Pulmonary artery endothelial cell (primary cell): Measurements from ENCODE around the gene WDR31. TPM values are rescaled to one million over a fixed set of nuclear protein-coding genes. Genes with fewer than 3 reads are reported as not detected.
"Not testable (repeated sequence)": the region's sequence is repeated elsewhere in the genome, so short reads cannot be mapped to it uniquely, and the experiment has no call there.

Experiments
- DNase-seq: peaks from one replicate; pipeline ENCODE4 v3.0.0-alpha.2; 2011; ENCODE audit warnings: low read depth, low spot score
- total RNA-seq: library from RNA; depleted of rRNA; stranded (reverse); fragments of >200 nt; gene quantifications from 2 replicates; pipeline ENCODE4 v1.2.3, GENCODE V29; 2014

Gene WDR31
- 1.0 and 1.4 TPM in 2 replicates for total RNA-seq

DNA sequence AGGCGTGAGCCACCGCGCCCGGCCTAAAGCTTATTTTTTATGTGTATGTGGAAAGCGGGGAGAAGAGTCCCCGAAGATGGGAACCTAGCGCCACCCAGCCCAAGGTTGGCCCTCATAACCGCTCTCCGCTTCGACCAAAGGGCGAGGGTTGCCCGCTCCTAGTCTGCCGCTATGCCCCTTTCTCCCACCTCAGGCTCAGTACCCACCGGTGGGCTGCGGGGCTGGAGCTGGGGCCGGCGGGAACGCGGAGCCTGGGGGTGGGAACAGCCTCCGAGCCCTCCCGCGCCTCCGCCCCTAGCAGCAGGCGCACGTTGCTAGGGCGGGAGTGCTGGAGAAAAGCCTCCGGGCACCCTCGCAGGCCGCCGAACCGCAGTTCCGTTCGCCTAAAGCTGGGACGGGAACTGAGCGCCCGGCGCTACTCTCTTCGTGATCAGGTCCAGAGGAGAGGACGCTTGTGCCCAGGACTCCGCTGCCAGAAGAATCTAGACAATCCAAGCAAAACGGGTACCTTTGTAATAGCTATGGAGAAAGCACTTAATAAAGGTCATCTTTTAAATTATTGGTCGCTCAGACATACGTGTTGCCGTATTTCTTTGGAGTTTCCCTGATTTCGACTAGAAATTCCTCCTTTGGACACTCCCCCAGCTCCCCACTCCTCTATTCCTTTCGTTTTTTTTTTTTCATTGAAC, at the start of gene WDR31:
Gene WDR31 (minus strand): TSS at position 265 of the 689 bp plus-strand sequence. CDS start 8,253 bp downstream, outside the sequence.
- DNase-seq, result peak; percentile 66

DNA sequence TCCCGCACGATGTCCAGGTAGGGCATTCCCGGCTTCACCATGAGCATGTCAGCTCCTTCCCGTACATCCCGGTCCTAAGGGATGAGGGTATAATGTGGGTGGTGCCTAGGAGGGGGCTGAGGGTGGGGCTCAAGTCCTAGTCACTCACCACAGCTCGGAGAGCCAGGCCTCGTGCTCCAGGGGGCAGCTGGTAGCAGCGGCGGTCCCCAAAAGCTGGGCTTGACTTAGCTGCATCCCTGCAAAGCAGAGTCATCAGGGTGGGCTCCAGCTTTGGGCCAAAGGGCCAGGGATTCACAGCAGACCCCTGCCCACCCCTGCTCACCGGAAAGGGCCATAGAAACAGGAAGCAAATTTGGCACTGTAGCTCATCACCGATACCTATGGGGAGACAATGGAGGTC, 49.4 kb upstream of the WDR31 start:
- DNase-seq, result no peak

DNA sequence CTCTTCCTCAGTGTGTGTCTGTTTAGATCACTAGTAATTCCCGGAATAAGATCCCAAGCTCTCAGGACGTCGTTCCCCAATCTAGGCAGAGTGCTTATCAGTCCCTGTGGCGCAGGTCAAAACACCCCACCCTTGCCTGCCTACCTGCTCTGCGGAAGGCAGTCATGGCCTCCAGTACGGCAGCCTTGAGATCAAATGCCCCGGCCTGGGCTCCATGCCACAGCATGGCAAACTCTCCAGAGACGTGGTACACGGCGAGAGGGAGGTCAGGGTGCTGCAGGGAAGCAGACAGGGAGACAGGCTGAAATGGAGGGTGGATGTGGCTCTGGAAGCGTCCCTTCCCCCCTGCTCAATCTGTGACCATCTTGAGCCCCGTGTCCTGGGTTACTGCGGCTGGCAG, 48.8 kb upstream of the WDR31 start:
- DNase-seq, result no peak

DNA sequence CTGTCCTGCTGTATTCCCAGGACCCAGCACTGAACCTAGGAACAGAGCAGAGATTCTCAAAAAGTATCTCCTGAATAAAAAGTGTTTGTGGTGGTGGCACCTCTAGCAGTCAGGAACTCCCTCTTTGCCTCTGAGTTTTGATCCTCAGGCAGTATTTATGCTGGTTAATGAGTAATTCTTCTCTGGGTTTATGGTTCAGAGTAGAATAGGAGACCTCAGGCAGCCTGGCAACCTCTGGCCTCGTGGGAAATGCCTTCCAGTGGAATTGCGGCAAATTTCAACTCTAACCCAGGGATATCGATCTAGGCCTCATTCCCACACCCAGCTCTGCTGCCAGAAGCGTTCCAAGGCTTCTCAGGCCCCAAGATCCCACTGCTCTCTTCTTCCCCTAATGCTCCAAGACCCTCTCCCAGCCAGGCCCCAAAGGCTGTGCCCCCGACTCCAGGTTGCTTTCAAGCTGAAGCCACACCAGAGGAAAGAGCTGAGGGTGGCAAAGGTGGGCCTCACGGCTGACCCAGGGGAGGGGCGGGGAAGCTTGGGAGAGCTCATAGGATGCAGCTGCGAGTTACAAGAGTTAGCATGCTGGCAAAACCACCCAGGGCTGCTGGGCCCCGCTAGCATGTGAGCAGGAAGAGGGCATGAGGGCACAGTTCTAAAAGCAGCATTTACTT, 47.6 kb upstream of the WDR31 start:
- no peak for DNase-seq

GRCh38 chr9:113386571-113387393, 46.7 kb upstream of the WDR31 start:
- no peak for DNase-seq

DNA sequence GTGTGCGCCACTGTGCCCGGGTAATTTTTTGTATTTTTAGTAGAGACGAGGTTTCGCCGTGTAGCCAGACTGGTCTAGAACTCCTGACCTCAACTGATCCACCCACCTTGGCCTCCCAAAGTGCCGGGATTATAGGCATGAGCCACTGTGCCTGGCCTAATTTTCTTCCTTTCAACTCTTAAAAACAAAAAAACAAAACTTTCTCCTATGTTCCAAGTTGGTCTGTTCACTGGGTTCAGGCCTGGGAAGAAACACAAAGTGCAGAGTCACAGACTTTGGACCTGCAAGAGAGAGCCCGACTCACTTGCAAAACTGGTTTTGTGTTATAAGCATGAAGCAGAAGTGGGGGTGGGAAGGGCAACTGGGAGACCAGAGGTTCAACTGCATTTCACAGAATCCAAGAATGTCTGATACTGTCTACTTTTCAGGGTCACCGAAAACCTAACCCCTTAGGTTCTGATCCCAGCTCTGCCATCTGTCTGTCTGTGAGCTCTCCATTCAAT, 41.9 kb upstream of the WDR31 start:
- DNase-seq, result no peak

DNA sequence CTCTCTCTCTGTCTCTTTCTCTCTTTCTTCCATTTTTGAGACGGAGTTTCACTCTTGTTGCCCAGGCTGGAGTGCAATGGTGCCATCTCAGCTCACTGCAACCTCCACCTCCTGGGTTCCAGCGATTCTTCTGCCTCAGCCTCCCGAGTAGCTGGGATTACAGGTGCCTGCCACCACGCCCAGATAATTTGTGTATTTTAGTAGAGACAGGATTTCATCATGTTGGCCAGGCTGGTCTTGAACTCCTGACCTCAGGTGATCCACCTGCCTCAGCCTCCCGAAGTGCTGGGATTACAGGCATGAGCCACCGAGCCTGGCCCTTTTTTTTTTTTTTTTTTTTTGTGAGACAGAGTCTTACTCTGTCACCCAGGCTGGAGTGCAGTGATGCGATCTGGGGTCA, 41.4 kb upstream of the WDR31 start:
- not testable (repeated sequence) for DNase-seq

DNA sequence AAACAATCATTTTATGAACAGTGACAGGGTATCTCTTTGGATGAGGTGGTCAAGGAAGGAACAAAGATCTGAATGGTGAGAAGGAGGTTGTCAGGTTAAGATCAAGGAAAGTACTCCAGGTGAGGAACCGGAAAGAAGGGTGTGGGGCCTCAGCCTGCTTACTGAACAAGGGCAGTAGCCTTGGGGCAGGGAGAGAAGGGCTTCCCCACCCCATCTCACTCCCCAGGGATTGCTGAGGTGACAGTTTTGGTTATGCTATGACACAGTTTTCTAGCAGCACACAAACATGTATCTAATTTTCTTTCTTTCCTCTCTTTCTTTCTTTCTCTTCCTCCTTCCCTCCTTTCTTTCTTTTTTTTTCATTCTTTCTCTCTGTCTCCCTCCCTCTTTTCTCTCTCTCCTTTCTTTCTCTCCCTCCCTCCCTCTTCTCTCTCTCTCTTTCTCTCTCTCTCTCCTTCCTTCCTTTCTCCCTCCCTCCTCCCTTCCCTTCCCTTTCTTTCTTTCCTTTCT, 40.8 kb upstream of the WDR31 start:
- no peak for DNase-seq

GRCh38 chr9:113379829-113380210, 39.7 kb upstream of the WDR31 start:
- DNase-seq, result not testable (repeated sequence)

DNA sequence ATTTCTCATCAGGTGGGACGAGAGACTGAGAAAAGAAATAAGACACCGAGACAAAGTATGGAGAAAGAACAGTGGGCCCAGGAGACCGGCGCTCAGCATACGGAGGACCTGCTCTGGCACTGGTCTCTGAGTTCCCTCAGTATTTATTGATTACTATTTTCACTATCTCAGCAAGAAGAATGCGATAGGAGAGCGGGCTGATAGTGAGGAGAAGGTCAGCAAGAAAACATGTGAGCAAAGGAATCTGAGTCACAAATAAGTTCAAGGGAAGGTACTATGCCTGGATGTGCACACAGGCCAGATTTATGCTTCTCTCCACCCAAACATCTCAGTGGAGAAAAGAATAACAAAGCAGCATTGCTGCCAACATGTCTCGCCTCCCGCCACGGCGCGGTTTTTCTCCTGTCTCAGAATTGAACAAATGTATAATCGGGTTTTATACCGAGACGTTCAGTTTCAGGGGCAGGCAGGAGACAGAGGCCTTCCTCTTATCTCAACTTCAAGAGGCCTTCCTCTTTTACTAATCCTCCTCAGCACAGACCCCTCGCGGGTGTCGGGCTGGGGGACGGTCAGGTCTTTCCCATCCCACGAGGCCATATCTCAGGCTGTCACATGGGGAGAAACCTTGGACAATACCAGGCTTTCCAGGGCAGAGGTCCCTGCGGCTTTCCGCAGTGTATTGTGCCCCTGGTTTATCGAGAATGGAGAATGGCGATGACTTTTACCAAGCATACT, 39.2 kb upstream of the WDR31 start:
- DNase-seq, result not testable (repeated sequence)

GRCh38 chr9:113376634-113377567, 36.8 kb upstream of the WDR31 start, which contains the start of gene HDHD3:
HDHD3 (minus strand) TSS chr9:113376986; CDS start chr9:113374354, 2,632 bp downstream.
- no peak for DNase-seq

DNA sequence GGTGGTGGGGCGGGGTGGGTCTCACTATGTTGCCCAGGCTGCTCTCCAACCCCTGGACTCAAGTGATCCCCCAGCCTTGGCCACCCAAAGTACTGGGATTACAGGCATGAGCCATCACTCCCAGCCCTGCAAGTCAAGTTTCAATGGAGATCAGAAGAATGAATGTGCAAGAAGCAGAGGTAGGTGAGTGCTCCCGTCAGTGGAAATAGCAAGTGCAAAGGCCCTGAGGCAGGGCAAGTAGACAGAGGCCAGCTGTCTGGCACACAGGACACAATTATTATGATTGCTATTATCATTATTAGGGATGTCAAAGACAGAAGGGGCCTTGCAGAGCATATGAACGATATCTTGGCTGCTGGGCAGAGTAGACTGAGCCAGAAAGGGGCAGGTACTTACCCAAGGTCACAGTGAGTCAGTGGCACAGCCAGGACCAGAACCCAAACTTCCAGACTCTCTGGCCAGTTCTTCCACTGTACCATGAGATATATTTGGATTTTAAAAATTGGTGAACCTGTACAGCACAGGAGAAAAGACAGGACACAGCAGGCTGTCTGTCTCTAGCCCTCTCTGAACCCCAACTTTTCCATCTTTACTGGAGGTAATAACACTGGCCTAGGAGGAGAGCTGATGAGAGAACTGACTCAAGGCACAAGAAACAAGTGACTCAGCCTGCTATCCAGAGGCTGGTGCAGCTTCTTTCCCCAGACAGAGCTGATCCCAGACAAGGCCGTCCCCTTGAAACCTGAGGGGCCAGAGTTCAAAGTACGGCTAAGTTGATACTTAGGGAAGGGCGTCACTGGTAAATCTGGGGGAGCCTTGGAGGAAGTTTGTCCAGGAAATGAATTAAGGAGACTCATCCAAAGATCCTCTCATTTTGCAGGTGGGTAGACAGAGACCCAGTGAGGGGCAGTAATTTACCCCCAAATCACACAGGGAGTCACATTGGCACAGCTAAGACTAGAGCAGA, 35.3 kb upstream of the WDR31 start:
- no peak for DNase-seq

DNA sequence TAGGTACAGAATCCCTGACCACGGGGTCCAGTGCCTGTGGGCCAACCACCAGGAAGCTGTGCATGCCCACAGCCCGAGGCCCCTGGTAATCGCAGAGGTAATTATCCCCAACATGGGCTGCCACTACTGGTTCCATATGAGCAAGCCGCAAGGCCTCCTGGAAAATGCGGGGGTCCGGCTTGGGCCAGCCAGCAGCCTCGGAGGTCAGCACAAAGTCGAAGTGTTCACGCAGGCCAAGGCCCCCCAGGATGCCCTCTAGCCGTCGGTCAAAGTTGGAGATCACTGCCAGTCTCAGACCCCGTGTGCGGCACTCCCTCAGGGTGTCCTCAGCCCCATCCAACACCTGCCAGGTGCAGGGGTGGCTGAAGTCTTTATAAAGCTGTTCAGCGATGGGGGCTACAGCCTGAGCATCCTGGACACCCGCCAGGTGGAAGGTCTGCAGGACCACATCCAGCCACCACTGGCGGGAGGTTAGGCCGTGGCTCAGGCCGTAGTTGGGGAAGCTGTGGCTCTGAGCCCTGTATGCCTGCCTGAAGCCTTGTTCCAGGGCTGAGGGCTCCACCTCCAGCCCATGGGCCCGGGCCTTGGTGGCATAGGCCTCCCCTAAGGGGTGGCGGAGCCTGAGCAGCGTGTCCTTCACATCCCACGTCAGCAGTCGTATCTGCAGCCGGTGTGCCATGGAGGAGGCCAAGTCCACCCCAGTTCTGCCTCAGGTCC, 33.8 kb upstream of the WDR31 start:
- DNase-seq, result no peak

- no peak for DNase-seq
Observed at GRCh38 chr9:113373256-113373655, 33.2 kb upstream of the WDR31 start.

DNA sequence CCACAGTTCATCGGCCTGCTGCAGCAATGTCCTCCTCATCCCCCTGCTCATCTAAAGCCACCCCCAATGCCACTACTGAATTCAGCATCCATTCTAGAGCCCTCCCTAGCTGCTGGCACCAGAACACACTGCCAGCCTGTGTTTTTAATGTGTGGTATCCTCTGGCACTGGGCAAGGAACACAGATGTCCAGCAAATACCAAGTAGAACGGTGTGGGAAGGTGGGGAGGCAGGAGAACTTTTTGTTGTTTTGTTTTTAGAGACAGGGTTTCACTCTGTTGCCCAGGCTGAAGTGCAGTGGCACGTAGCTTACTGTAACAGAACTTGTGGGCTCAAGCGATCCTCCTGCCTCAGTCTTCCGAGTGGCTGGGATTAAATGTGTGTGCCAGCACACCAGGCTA, 32.0 kb upstream of the WDR31 start:
- DNase-seq, result no peak

GRCh38 chr9:113370806-113371325, 30.8 kb upstream of the WDR31 start:
- DNase-seq, result no peak

DNA sequence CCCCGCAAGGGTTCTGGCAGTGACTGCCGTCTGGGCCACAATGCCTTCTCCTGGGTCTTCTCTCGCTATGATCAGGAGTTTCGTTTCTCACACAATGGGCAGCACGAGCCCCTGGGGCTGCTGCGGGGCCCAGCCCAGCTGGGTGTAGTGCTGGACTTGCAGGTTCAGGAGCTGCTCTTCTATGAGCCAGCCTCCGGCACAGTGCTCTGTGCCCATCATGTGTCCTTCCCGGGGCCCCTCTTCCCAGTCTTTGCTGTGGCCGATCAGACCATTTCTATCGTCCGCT, 29.7 kb upstream of the WDR31 start:
- DNase-seq, result no peak
